Left lung (tissue), 10 donors: Measurements from ENCODE around the gene NFRKB. TPM values are rescaled to one million over a fixed set of nuclear protein-coding genes. Genes with fewer than 3 reads are reported as not detected.

ENCODE experiments used
- ATAC-seq: fragments of 200-7000 bp; cut with Tn5 transposase; one replicate; pipeline ENCODE4 v1.9.1; 2020; ENCODE audit warnings: moderate library complexity
- DNase-seq, 4 donors: peaks; one replicate each; pipeline ENCODE4 v3.0.0-alpha.2; 2013 to 2020
- H3K27ac ChIP-seq, 2 donors: fragments of 200-600 bp; sonication (generic) in 1 of 2; one replicate each; pipeline versions ENCODE4 v1.5.0 to v1.8.0; 2020 to 2021
- H3K27me3 ChIP-seq, 2 donors: fragments of 200-600 bp; sonication (generic) in 1 of 2; one replicate each; pipeline versions ENCODE4 v1.5.0 to v1.8.0; 2020 to 2021
- H3K36me3 ChIP-seq, 2 donors: fragments of 200-600 bp; sonication (generic) in 1 of 2; one replicate each; pipeline versions ENCODE4 v1.5.0 to v1.8.0; 2020 to 2021
- H3K4me1 ChIP-seq, 2 donors: fragments of 200-600 bp; one replicate each; pipeline ENCODE4 v1.8.0; 2021
- H3K4me3 ChIP-seq, 2 donors: fragments of 200-600 bp; sonication (generic) in 1 of 2; one replicate each; pipeline versions ENCODE4 v1.5.0 to v1.8.0; 2020 to 2021; ENCODE audit warnings: mild to moderate bottlenecking in 1 of 2
- H3K9me3 ChIP-seq, 2 donors: fragments of 200-600 bp; sonication (generic) in 1 of 2; one replicate each; pipeline versions ENCODE4 v1.5.0 to v1.8.0; 2020 to 2021
- intact Hi-C, 2 donors: fragments of 100-400 bp; cut with DNase I; formaldehyde crosslinking; loops; one replicate each; pipeline versions ENCODE4 v1.11.2 to v1.14.2; 2022
- polyA plus RNA-seq, 6 donors: library from polyadenylated mRNA; unstranded; fragments of 120-200 nt; gene quantifications; one replicate each; pipeline ENCODE4 v1.2.1, GENCODE V29; 2013; ENCODE audit not compliant: insufficient read length in 6 of 6
- total RNA-seq, 2 donors: library from RNA; stranded (reverse); fragmentation: NEBNext Ultra II Directional; extraction: Animal tissue kit (Norgen Biotek cat#: 25700); gene quantifications; one replicate each; pipeline ENCODE4 v1.2.1, GENCODE V29; 2021
- TF ChIP-seq, protein P1 (sequence below), 2 donors: fragments of 200-600 bp; sonication (generic) in 1 of 2; IDR thresholded peaks; one replicate each; pipeline versions ENCODE4 v1.5.0 to v1.8.0; 2021; ENCODE audit warnings: antibody characterized with exemption in 2 of 2
- donor health status: DM: no; HTN: yes; CAD: no.
- donor health status: DM: no; HTN: no; CAD: no.

NFRKB gene
- total and polyA plus RNA-seq, 8 donors, result 21.5 to 53.3 (median 42.5) TPM

DNA sequence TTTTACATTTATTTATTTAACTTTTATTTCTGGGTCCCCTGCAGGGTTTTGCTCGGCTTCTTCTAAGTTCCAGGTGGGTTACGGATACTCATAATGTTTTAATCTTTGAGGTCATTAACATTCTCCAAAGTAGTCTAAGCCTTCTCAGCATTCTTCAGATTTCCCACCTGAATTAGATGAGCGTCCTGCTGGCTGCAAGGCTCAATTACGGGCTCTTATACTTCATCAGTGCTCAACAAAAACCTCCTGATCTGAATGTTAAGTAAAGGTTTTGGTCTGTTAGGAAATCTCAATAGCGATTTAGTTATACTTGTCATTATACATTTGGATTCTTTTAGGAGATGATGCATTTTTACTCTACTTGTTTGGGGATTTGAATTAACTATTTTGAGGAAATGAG, 27.3 kb upstream of the NFRKB start:
- TF ChIP-seq, protein P1, sequence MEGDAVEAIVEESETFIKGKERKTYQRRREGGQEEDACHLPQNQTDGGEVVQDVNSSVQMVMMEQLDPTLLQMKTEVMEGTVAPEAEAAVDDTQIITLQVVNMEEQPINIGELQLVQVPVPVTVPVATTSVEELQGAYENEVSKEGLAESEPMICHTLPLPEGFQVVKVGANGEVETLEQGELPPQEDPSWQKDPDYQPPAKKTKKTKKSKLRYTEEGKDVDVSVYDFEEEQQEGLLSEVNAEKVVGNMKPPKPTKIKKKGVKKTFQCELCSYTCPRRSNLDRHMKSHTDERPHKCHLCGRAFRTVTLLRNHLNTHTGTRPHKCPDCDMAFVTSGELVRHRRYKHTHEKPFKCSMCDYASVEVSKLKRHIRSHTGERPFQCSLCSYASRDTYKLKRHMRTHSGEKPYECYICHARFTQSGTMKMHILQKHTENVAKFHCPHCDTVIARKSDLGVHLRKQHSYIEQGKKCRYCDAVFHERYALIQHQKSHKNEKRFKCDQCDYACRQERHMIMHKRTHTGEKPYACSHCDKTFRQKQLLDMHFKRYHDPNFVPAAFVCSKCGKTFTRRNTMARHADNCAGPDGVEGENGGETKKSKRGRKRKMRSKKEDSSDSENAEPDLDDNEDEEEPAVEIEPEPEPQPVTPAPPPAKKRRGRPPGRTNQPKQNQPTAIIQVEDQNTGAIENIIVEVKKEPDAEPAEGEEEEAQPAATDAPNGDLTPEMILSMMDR (IDR thresholded peaks at IDR 0.05), result no peak
- DNase-seq (no peak), ATAC-seq (no peak)
- H3K4me3 ChIP-seq, result no peak overlapping the region
- no peaks in the 10 kb centered on the region for H3K9me3 ChIP-seq
- intact Hi-C loops, result loop anchor here in 1 of 2 donors (5.0 kb wide), 1 partner anchor 210 kb away; no protein-coding TSS in a partner anchor
- H3K27me3 ChIP-seq, result no peaks in the 10 kb centered on the region
- H3K27ac ChIP-seq, result no peak overlapping the region
- no peaks in the 10 kb centered on the region for H3K4me1 ChIP-seq
- peaks cover 0 to 18% of the 10 kb centered on the region in 2 donors for H3K36me3 ChIP-seq

DNA sequence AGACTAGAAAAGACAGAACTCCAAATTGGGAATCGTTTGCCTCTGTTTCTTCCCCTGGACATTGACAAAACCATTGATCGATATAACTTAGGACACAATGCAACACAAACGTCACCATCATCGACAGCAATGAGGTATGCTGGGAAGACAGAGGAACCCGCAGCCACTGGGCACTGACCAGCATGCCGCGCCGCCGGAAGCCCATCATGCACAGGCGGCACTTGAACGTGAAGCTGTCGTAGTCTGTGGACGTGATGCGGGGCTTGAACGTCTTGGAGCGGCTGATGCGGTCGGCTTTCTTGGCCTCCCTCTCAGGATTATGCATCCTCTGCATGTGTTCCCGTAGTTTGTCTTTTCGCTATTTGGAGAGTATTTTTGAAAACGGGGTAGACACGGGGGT, 23.0 kb upstream of the NFRKB start:
- Histone ChIP-seq H3K9me3 (no peaks in the 10 kb centered on the region), H3K4me3 (no peak overlapping the region), H3K36me3 (peaks cover 0 to 54% of the 10 kb centered on the region in 2 donors), H3K27me3 (no peaks in the 10 kb centered on the region), H3K4me1 (no peaks in the 10 kb centered on the region), H3K27ac (no peak overlapping the region)
- TF ChIP-seq, protein P1 (IDR thresholded peaks at IDR 0.05), result no peak
- no peak for DNase-seq
- ATAC-seq, result no peak
- intact Hi-C loops, result no loop called here

DNA sequence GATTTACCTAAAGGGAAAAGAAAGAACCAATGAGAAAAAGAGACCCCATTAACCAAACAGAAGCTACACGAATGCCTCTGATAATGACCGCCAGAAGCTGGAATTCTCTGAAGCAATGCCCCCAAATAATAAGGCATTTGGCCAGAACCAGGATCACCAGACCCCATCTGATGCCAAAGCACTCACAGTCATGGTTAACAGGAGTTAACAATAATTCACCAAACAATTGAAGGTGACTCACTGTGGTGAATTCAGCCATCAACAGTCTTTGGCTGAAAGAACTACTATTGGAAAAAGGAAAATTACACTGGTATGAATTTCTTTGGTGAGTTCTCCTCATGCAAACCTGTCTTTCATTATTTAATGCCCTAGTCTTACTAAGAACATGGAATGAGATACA, 21.9 kb upstream of the NFRKB start:
- Histone ChIP-seq H3K27me3 (no peaks in the 10 kb centered on the region), H3K36me3 (peaks cover 0 to 54% of the 10 kb centered on the region in 2 donors), H3K9me3 (no peaks in the 10 kb centered on the region), H3K4me1 (no peaks in the 10 kb centered on the region), H3K27ac (no peak overlapping the region), H3K4me3 (no peak overlapping the region)
- intact Hi-C loops, result no loop called here
- no peak for ATAC-seq
- TF ChIP-seq, protein P1 (IDR thresholded peaks at IDR 0.05), result no peak
- DNase-seq, result no peak

DNA sequence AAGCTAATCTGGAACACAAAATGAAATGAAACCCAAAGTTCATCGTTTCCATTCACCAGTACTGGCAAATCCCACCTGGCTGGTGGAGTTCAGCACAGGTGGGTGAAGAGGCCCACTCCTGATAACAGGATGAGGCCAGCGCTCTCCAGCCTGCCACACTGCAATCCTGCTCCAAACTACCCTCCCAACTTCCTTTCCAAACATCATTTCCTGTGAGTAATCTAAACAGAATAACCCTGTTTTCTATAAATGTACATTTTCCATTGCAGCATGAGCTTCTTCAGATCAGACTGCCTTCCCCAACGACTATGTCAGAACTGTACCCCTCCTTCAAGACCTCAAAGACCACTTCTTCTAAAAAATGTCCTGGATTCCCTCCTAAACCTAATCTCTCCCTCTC, 15.9 kb upstream of the NFRKB start:
- DNase-seq (peak in 1 of 4 donors; percentile 9), ATAC-seq (no peak)
- no peaks in the 10 kb centered on the region for H3K27me3 ChIP-seq
- H3K27ac ChIP-seq, result peak overlapping the region in 1 of 2 donors; percentile 13
- TF ChIP-seq, protein P1 (IDR thresholded peaks at IDR 0.05), result no peak
- intact Hi-C loops, result no loop called here
- no peak overlapping the region for H3K4me3 ChIP-seq
- H3K4me1 ChIP-seq, result peaks cover 0 to 3% of the 10 kb centered on the region in 2 donors
- peaks cover 0 to 84% of the 10 kb centered on the region in 2 donors for H3K36me3 ChIP-seq
- no peaks in the 10 kb centered on the region for H3K9me3 ChIP-seq

DNA sequence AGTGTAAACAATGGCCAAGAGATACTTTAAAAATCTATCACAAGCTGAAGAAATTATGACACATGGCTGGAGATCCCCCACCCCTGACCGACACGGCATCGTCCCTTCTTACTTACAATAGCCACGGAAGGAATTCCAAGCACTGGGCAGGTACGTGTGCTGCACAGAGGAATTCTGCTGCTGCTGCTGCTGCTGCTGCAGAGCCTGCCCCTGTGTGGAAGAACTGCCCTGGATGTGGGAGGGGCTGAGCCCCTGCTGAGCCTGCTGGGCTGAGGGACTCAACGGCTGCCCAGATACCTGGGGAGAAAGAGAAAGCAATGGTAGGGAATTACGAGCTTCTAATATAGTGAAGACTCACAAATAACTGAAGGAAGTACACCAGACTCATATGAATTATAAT, 15.0 kb upstream of the NFRKB start:
- ATAC-seq, result peak; percentile 77
- no peak overlapping the region for H3K4me3 ChIP-seq
- TF ChIP-seq, protein P1 (IDR thresholded peaks at IDR 0.05), result no peak
- H3K27me3 ChIP-seq, result no peaks in the 10 kb centered on the region
- DNase-seq, result peak in 1 of 4 donors; percentile 3
- intact Hi-C loops, result no loop called here
- peaks cover 0 to 83% of the 10 kb centered on the region in 2 donors for H3K36me3 ChIP-seq
- no peak overlapping the region for H3K27ac ChIP-seq
- no peaks in the 10 kb centered on the region for H3K9me3 ChIP-seq
- H3K4me1 ChIP-seq, result peaks cover 0 to 3% of the 10 kb centered on the region in 2 donors
